H9 (cell line): Measurements from ENCODE around the gene FAM53B. TPM values are rescaled to one million over a fixed set of nuclear protein-coding genes. Genes with fewer than 3 reads are reported as not detected.

Experiments
- DNase-seq: peaks from one replicate; pipeline ENCODE4 v3.0.0-alpha.2; 2017
- H2AFZ ChIP-seq: one replicate; pipeline ENCODE4 v1.6.1; 2013; ENCODE audit warnings: mild to moderate bottlenecking, low read length, control low read depth, moderate library complexity
- H2AK5ac ChIP-seq: 2 replicates; pipeline ENCODE4 v1.6.1; 2013; ENCODE audit warnings: low read length, control low read depth, mixed read lengths; ENCODE audit not compliant: insufficient read length
- H2BK120ac ChIP-seq: one replicate; pipeline ENCODE4 v1.6.1; 2013; ENCODE audit warnings: low read depth, mild to moderate bottlenecking, low read length, control low read depth, inconsistent platforms; ENCODE audit not compliant: poor library complexity, severe bottlenecking
- H2BK12ac ChIP-seq: 2 replicates; pipeline ENCODE4 v1.6.1; 2013; ENCODE audit warnings: low read length, control low read depth, mixed read lengths, low read depth; ENCODE audit not compliant: insufficient read length
- H2BK15ac ChIP-seq: 2 replicates; pipeline ENCODE4 v1.6.1; 2013; ENCODE audit warnings: low read depth, low read length, control low read depth
- H2BK20ac ChIP-seq: one replicate; pipeline ENCODE4 v1.6.1; 2013; ENCODE audit warnings: low read depth, mild to moderate bottlenecking, low read length, control low read depth, inconsistent platforms; ENCODE audit not compliant: poor library complexity, severe bottlenecking
- H2BK5ac ChIP-seq: 2 replicates; pipeline ENCODE4 v1.6.1; 2013; ENCODE audit warnings: low read length, control low read depth, mixed read lengths; ENCODE audit not compliant: insufficient read length
- H3K14ac ChIP-seq: 2 replicates; pipeline ENCODE4 v1.6.1; 2013; ENCODE audit warnings: low read length, control low read depth; ENCODE audit not compliant: insufficient read depth
- H3K18ac ChIP-seq: 2 replicates; pipeline ENCODE4 v1.6.1; 2013; ENCODE audit warnings: low read depth, mild to moderate bottlenecking, mixed read lengths, low read length, control low read depth; ENCODE audit not compliant: insufficient read length
- H3K23ac ChIP-seq: 2 replicates; pipeline ENCODE4 v1.6.1; 2013; ENCODE audit warnings: low read length, control low read depth, mixed read lengths, low read depth; ENCODE audit not compliant: insufficient read length
- H3K23me2 ChIP-seq: 2 replicates; pipeline ENCODE4 v1.6.1; 2013; ENCODE audit warnings: low read depth, mild to moderate bottlenecking, mixed read lengths, low read length, control low read depth; ENCODE audit not compliant: insufficient read length, poor library complexity, severe bottlenecking
- H3K27ac ChIP-seq: 2 replicates; pipeline ENCODE4 v1.5.1; 2013; ENCODE audit warnings: low read length, control low read depth, mixed read lengths, low read depth; ENCODE audit not compliant: insufficient read length
- H3K27me3 ChIP-seq: 2 replicates; pipeline ENCODE4 v1.6.1; 2013; ENCODE audit warnings: low read length, control low read depth, inconsistent platforms; ENCODE audit not compliant: insufficient read depth
- H3K4ac ChIP-seq: 2 replicates; pipeline ENCODE4 v1.6.1; 2013; ENCODE audit warnings: low read depth, mild to moderate bottlenecking, control low read depth, inconsistent platforms, low read length, moderate library complexity
- H3K4me1 ChIP-seq: 2 replicates; pipeline ENCODE4 v1.6.1; 2013; ENCODE audit warnings: low read length, control low read depth, inconsistent platforms; ENCODE audit not compliant: insufficient read depth
- H3K4me2 ChIP-seq: 2 replicates; pipeline ENCODE4 v1.6.1; 2013; ENCODE audit warnings: low read length, control low read depth, mixed read lengths; ENCODE audit not compliant: insufficient read length, insufficient read depth
- H3K56ac ChIP-seq: 2 replicates; pipeline ENCODE4 v1.6.1; 2013; ENCODE audit warnings: low read depth, mild to moderate bottlenecking, mixed read lengths, low read length, control low read depth; ENCODE audit not compliant: insufficient read length
- H3K79me1 ChIP-seq: 2 replicates; pipeline ENCODE4 v1.6.1; 2013; ENCODE audit warnings: low read depth, mild to moderate bottlenecking, moderate library complexity, low read length, control low read depth, inconsistent platforms; ENCODE audit not compliant: insufficient read depth, poor library complexity, severe bottlenecking
- H3K79me2 ChIP-seq: 2 replicates; pipeline ENCODE4 v1.6.1; 2013; ENCODE audit warnings: low read length, control low read depth, inconsistent platforms; ENCODE audit not compliant: insufficient read depth
- H3K9ac ChIP-seq: 2 replicates; pipeline ENCODE4 v1.6.1; 2013; ENCODE audit warnings: low read length, control low read depth, mixed read lengths; ENCODE audit not compliant: insufficient read length; ENCODE audit errors: extremely low read depth
- H3K9me3 ChIP-seq: one replicate; pipeline ENCODE4 v1.6.1; 2013; ENCODE audit warnings: low read depth, low read length, inconsistent platforms; ENCODE audit not compliant: control insufficient read depth
- H3T11ph ChIP-seq: one replicate; pipeline ENCODE4 v1.6.1; 2013; ENCODE audit warnings: mild to moderate bottlenecking, low read length, control low read depth, inconsistent platforms
- H4K20me1 ChIP-seq: one replicate; pipeline ENCODE4 v1.6.1; 2013; ENCODE audit not compliant: control insufficient read depth, insufficient read length, insufficient read depth
- H4K5ac ChIP-seq: 2 replicates; pipeline ENCODE4 v1.6.1; 2013; ENCODE audit warnings: low read depth, mild to moderate bottlenecking, mixed read lengths, low read length, control low read depth; ENCODE audit not compliant: insufficient read length
- H4K8ac ChIP-seq: replicated peaks from 2 replicates; pipeline ENCODE4 v1.6.1; 2013; ENCODE audit warnings: low read length, control low read depth, mixed read lengths, low read depth; ENCODE audit not compliant: insufficient read length
- H4K91ac ChIP-seq: 2 replicates; pipeline ENCODE4 v1.6.1; 2013; ENCODE audit warnings: low read depth, mild to moderate bottlenecking, moderate library complexity, mixed read lengths, low read length, control low read depth; ENCODE audit not compliant: insufficient read length
- H3K27ac Mint-ChIP-seq, 3 experiments: 2 replicates in 2 of 3; 3 replicates in 1 of 3; pipeline ENCODE4 v1.8.0; 2020 to 2021; ENCODE audit warnings: mixed read lengths in 3 of 3, mild to moderate bottlenecking in 1 of 3, moderate library complexity in 1 of 3
- H3K27me3 Mint-ChIP-seq: 2 replicates; pipeline ENCODE4 v1.8.0; 2021; ENCODE audit warnings: low read depth, mild to moderate bottlenecking, moderate library complexity, mixed read lengths
- H3K36me3 Mint-ChIP-seq, 3 experiments: 2 replicates in 2 of 3; 3 replicates in 1 of 3; pipeline ENCODE4 v1.8.0; 2020 to 2021; ENCODE audit warnings: low read depth in 3 of 3, mixed read lengths in 3 of 3; ENCODE audit not compliant: insufficient read depth in 1 of 3
- H3K4me1 Mint-ChIP-seq, 2 experiments: 2 replicates each; pipeline ENCODE4 v1.8.0; 2020; ENCODE audit warnings: mixed read lengths in 2 of 2
- H3K4me3 Mint-ChIP-seq, 2 experiments: 2 replicates in 1 of 2; 3 replicates in 1 of 2; pipeline ENCODE4 v1.8.0; 2020 to 2021; ENCODE audit warnings: mild to moderate bottlenecking in 2 of 2, mixed read lengths in 2 of 2, moderate library complexity in 1 of 2
- H3K9me3 Mint-ChIP-seq, 2 experiments: 2 replicates in 1 of 2; 3 replicates in 1 of 2; pipeline ENCODE4 v1.8.0; 2020; ENCODE audit warnings: mild to moderate bottlenecking in 2 of 2, mixed read lengths in 2 of 2, moderate library complexity in 1 of 2
- WGBS: extraction: QIAGEN DNeasy Blood & Tissue Kit; methylation state at CpG from one replicate; pipeline ENCODE4 v1.1.7; 2013; ENCODE audit warnings: missing lambda C conversion rate, low lambda C conversion rate, mixed read lengths; ENCODE audit not compliant: insufficient read length; ENCODE audit errors: extremely low coverage; 5-methylcytosine and 5-hydroxymethylcytosine counted together
- total RNA-seq: library from RNA; stranded (reverse); gene quantifications from 2 replicates; pipeline ENCODE4 v1.2.1, GENCODE V29; 2021
- TF ChIP-seq, protein P1 (sequence below): fragments of 200-600 bp; sonication (generic); conservative IDR thresholded peaks from 3 replicates; pipeline ENCODE4 v1.8.0; 2021; ENCODE audit warnings: antibody characterized with exemption, mild to moderate bottlenecking

The FAM53B gene
- total RNA-seq, 1 experiment from 2014 or later: 11.5 TPM

DNA sequence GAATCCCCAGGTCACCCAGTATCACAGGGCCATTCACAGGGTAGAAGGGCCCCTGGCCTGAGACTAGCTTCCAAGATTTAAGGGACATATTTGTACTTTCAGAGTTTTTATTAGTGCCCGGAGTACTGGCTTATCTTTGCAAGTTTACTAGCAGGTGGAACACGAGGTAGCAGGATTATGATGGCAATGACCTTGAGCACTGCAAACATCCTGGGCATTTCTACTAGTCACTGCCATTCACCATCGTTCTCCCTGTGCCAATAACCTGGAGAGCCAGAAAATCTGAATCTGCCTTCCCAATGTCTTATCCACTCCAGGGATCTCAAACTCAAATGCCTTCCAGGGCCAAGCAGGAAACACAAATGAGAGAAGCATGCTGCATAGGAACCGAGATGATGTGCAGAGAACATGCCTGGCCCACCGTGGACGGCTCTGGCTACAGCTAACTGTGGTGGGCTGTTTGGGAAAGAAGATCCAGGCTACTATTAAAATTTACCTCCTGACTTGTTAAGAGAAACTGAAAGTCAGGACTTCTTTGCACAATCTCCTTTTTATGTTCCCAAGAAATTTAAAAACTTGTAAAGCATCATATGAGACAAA lies 16.7 kb downstream of the FAM53B start:
- Histone ChIP-seq H2AFZ (no peak overlapping the region), H3K14ac (no peak overlapping the region), H3K27ac (no peak overlapping the region), H4K91ac (no peak overlapping the region), H3K9ac (no peak overlapping the region), H2BK5ac (no peak overlapping the region), H3K4me1 (no peaks in the 10 kb centered on the region), H3K79me1 (no peaks in the 10 kb centered on the region), H3K56ac (no peak overlapping the region), H2BK120ac (no peak overlapping the region), H3K23me2 (no peaks in the 10 kb centered on the region), H4K8ac (no peak overlapping the region), H3K9me3 (no peaks in the 10 kb centered on the region), H4K5ac (no peak overlapping the region), H3K79me2 (no peaks in the 10 kb centered on the region), H3K4ac (no peak overlapping the region), H2BK15ac (no peak overlapping the region), H3T11ph (no peak overlapping the region), H3K23ac (no peak overlapping the region), H2BK20ac (no peak overlapping the region), H2BK12ac (no peak overlapping the region), H3K18ac (no peak overlapping the region), H3K27me3 (no peaks in the 10 kb centered on the region), H2AK5ac (no peak overlapping the region), H3K4me2 (no peak overlapping the region), H4K20me1 (no peaks in the 10 kb centered on the region)
- Mint-ChIP-seq H3K4me1 (peaks cover 25 to 37% of the 10 kb centered on the region in 2 experiments), H3K27me3 (no peaks in the 10 kb centered on the region), H3K27ac (no peak overlapping the region), H3K9me3 (no peaks in the 10 kb centered on the region), H3K4me3 (no peak overlapping the region), H3K36me3 (no peaks in the 10 kb centered on the region; a peak in 3 of 7 replicates)
- DNase-seq: no peak
- WGBS: no CpG with 5 or more reads among the region's 6 CpGs
- TF ChIP-seq, protein P1, sequence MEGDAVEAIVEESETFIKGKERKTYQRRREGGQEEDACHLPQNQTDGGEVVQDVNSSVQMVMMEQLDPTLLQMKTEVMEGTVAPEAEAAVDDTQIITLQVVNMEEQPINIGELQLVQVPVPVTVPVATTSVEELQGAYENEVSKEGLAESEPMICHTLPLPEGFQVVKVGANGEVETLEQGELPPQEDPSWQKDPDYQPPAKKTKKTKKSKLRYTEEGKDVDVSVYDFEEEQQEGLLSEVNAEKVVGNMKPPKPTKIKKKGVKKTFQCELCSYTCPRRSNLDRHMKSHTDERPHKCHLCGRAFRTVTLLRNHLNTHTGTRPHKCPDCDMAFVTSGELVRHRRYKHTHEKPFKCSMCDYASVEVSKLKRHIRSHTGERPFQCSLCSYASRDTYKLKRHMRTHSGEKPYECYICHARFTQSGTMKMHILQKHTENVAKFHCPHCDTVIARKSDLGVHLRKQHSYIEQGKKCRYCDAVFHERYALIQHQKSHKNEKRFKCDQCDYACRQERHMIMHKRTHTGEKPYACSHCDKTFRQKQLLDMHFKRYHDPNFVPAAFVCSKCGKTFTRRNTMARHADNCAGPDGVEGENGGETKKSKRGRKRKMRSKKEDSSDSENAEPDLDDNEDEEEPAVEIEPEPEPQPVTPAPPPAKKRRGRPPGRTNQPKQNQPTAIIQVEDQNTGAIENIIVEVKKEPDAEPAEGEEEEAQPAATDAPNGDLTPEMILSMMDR: no peak
